ENCODE measurements around the gene VWCE. TPM values are rescaled to one million over a fixed set of nuclear protein-coding genes. Genes with fewer than 3 reads are reported as not detected.

Gene VWCE
- total and polyA plus RNA-seq, 9 of the 15 experiments (the other 6 are each of a cell fraction or from before 2014, with no cell fraction given): 0.06 to 1.6 (median 0.63) TPM; not detected in 1

DNA sequence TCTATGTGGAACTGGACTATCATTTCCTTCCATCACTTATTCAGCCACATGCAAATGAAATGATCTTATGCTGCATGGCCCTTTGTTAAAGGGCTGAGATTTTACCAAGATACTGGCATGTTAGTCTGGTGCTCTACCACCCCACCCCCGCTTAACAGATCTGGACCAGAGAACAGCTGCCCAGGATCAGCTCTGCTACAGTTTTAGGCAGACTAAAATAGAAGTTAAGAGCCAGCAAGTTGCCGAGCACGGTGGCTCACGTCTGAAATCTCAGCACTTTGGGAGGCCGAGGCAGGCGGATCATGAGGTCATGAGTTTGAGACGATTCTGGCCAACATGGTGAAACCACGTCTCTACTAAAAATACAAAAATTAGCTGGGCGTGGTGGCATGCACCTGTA is 33.2 kb upstream of the VWCE start:
- Histone ChIP-seq H3K27ac (ENCODE audit: extremely low read depth, low read depth, low read length) (no peak overlapping the region), H3K79me2 (ENCODE audit: control insufficient read depth, insufficient read depth, low read length) (peaks cover 78% of the 10 kb centered on the region), H3K9me3 (replicated peaks; ENCODE audit: control insufficient read depth, insufficient read depth, low read depth, low read length) (no peaks in the 10 kb centered on the region), H2AFZ (ENCODE audit: low read depth, low read length) (no peak overlapping the region), H4K20me1 (replicated peaks; ENCODE audit: control insufficient read depth, insufficient read depth, low read length) (peaks cover 7% of the 10 kb centered on the region), H3K4me1 (replicated peaks in 1 of 2; ENCODE audit: control insufficient read depth in 2 of 2, insufficient read depth in 2 of 2, low read length in 2 of 2) (peaks cover 7 to 15% of the 10 kb centered on the region in 2 experiments; a peak in 4 of 5 replicates), H3K9ac (ENCODE audit: insufficient read depth in 1 of 2, low read depth in 2 of 2, low read length in 2 of 2) (no peak overlapping the region), H3K4me3 (no peak overlapping the region), H3K9me1 (ENCODE audit: control insufficient read depth, insufficient read depth, low read length) (no peaks in the 10 kb centered on the region), H3K27me3 (ENCODE audit: control insufficient read depth in 2 of 2, insufficient read depth in 2 of 2, low read length in 2 of 2) (no peaks in the 10 kb centered on the region), H3K4me2 (ENCODE audit: insufficient read depth, low read length) (no peak overlapping the region), H3K36me3 (ENCODE audit: control insufficient read depth, insufficient read depth, low read length) (peaks cover 78% of the 10 kb centered on the region)
- ChIA-PET POLR2A (interaction anchor here (0.8 to 2.4 kb wide), 7 partner anchors 18 to 101 kb away, joined by 3 to 11 read pairs (median 4); partner anchors contain the start of genes CPSF7, SDHAF2 and TMEM138), CTCF (ENCODE audit: low intra/inter-chr PET ratio) (no interaction called here)
- intact Hi-C loops (cut with micrococcal nuclease) (no loop called here), in situ Hi-C loops (cut with MboI) (no loop called here)
- ATAC-seq (no peak), DNase-seq (ENCODE audit: extremely low read depth in 1 of 4, low spot score in 3 of 4) (no peak), FAIRE-seq (no peak)
- no TSS peak for BruUV-seq (replicated peaks)
- 94% methylated on average over 9 of the region's 9 CpGs for WGBS (ENCODE audit: insufficient coverage, low coverage, missing lambda C conversion rate)
- TF ChIP-seq ZFP30 (CRISPR knock-in tag; IDR thresholded peaks at IDR 0.05; ENCODE audit: borderline replicate concordance) (no peak), TCF7 (IDR thresholded peaks at IDR 0.05; ENCODE audit: borderline replicate concordance) (no peak), KHSRP (IDR thresholded peaks at IDR 0.05) (no peak), MEIS2 (IDR thresholded peaks at IDR 0.05; ENCODE audit: partially characterized antibody) (no peak), ZEB2 (IDR thresholded peaks at IDR 0.05) (no peak), JUNB (CRISPR knock-in tag; conservative IDR thresholded peaks at IDR 0.05) (no peak), RUNX1 (IDR thresholded peaks at IDR 0.05; ENCODE audit: low read depth) (no peak), SNRNP70 (optimal IDR thresholded peaks at IDR 0.05; ENCODE audit: low read depth, low read length) (no peak), ZNF695 (CRISPR knock-in tag; IDR thresholded peaks at IDR 0.05) (no peak), ARID1B (IDR thresholded peaks at IDR 0.05) (no peak), RNF2 (IDR thresholded peaks at IDR 0.05) (no peak), U2AF2 (optimal IDR thresholded peaks at IDR 0.05; ENCODE audit: low read depth, low read length) (no peak)
- TF ChIP-seq, protein P1, sequence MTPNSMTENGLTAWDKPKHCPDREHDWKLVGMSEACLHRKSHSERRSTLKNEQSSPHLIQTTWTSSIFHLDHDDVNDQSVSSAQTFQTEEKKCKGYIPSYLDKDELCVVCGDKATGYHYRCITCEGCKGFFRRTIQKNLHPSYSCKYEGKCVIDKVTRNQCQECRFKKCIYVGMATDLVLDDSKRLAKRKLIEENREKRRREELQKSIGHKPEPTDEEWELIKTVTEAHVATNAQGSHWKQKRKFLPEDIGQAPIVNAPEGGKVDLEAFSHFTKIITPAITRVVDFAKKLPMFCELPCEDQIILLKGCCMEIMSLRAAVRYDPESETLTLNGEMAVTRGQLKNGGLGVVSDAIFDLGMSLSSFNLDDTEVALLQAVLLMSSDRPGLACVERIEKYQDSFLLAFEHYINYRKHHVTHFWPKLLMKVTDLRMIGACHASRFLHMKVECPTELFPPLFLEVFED (CRISPR knock-in tag; conservative IDR thresholded peaks at IDR 0.05): no peak
